Activated CD8-positive, alpha-beta memory T cell treated with anti-CD3 and anti-CD28 coated beads, Interleukin-2, amount 50 U/mL, for 1 hour (primary cell): ENCODE results near the gene RRBP1.

ENCODE experiments used
- DNase-seq: peaks from one replicate; pipeline ENCODE4 v3.0.0-alpha.2; 2020; ENCODE audit errors: extremely low read depth

Gene RRBP1

GRCh38 chr20:17682103-17682888, at the start of gene RRBP1:
Gene RRBP1, minus strand, starts transcription at chr20:17682242. Its CDS starts 21,735 bp downstream, at chr20:17660507.
- DNase-seq: peak; percentile 88

- no peak for DNase-seq
Measured at GRCh38 chr20:17731233-17731632, 49.2 kb upstream of the RRBP1 start.

GRCh38 chr20:17730071-17730470, 48.0 kb upstream of the RRBP1 start:
- DNase-seq: no peak

GRCh38 chr20:17728074-17728473, 46.0 kb upstream of the RRBP1 start:
- no peak for DNase-seq

GRCh38 chr20:17727351-17727750, 45.3 kb upstream of the RRBP1 start:
- DNase-seq: no peak

GRCh38 chr20:17726902-17727301, 44.9 kb upstream of the RRBP1 start:
- DNase-seq: no peak

GRCh38 chr20:17725094-17725835, 43.2 kb upstream of the RRBP1 start:
- DNase-seq: no peak

GRCh38 chr20:17723301-17723691, 41.3 kb upstream of the RRBP1 start:
- no peak for DNase-seq

- DNase-seq: no peak
Measured at GRCh38 chr20:17722493-17723300, 40.7 kb upstream of the RRBP1 start.

- no peak for DNase-seq
Measured at GRCh38 chr20:17721802-17722486, 39.9 kb upstream of the RRBP1 start.

GRCh38 chr20:17720755-17721154, 38.7 kb upstream of the RRBP1 start:
- DNase-seq: no peak

- no peak for DNase-seq
Measured at GRCh38 chr20:17716331-17716730, 34.3 kb upstream of the RRBP1 start.

GRCh38 chr20:17715075-17715474, 33.0 kb upstream of the RRBP1 start:
- no peak for DNase-seq

GRCh38 chr20:17714597-17714996, 32.6 kb upstream of the RRBP1 start:
- no peak for DNase-seq

GRCh38 chr20:17712708-17713107, 30.7 kb upstream of the RRBP1 start:
- DNase-seq: no peak

GRCh38 chr20:17712201-17712600, 30.2 kb upstream of the RRBP1 start:
- DNase-seq: no peak

- DNase-seq: no peak
Measured at GRCh38 chr20:17711267-17711627, 29.2 kb upstream of the RRBP1 start.

- DNase-seq: no peak
Measured at GRCh38 chr20:17710379-17711266, 28.6 kb upstream of the RRBP1 start.

GRCh38 chr20:17709361-17710293, 27.6 kb upstream of the RRBP1 start:
- DNase-seq: no peak
